Measurements from ENCODE around the gene TANGO2. TPM values are rescaled to one million over a fixed set of nuclear protein-coding genes. Genes with fewer than 3 reads are reported as not detected.

The TANGO2 gene
- total and polyA plus RNA-seq, 2 experiments from 2014 or later = 18.7 to 21.9 TPM

DNA sequence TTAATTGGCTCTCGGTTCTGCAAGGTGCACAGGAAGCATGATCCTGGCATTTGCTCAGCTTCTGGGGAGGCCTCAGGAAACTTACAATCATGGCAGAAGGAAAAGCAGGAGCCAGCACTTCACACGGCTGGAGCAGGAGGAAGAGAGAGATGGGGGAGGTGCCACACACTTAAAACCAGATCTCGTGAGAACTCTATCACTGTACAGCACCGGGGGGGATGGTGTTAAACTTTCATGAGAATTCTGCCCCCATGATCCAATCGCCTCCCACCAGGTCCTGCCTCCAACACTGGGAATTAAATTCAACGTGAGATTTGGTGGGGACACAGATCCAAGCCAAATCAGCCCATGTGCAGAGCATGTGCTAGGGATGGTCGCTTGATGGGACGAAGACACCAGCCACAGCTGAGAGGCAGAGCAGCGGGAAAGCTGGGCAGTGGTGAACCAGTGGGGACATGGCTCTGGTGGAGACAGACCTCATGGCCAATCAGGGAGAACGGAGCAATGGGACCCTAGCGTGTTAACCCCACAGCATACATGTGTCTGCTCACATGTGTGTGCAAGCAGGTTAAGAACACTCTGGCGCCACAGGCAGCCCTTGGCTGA is 6.2 kb downstream of the TANGO2 start:
- no peak for DNase-seq (ENCODE audit: low read depth in 1 of 2, low spot score in 1 of 2)
- no peak overlapping the region for H3K27ac ChIP-seq
- TF ChIP-seq, protein P1, sequence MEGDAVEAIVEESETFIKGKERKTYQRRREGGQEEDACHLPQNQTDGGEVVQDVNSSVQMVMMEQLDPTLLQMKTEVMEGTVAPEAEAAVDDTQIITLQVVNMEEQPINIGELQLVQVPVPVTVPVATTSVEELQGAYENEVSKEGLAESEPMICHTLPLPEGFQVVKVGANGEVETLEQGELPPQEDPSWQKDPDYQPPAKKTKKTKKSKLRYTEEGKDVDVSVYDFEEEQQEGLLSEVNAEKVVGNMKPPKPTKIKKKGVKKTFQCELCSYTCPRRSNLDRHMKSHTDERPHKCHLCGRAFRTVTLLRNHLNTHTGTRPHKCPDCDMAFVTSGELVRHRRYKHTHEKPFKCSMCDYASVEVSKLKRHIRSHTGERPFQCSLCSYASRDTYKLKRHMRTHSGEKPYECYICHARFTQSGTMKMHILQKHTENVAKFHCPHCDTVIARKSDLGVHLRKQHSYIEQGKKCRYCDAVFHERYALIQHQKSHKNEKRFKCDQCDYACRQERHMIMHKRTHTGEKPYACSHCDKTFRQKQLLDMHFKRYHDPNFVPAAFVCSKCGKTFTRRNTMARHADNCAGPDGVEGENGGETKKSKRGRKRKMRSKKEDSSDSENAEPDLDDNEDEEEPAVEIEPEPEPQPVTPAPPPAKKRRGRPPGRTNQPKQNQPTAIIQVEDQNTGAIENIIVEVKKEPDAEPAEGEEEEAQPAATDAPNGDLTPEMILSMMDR (IDR thresholded peaks at IDR 0.05; ENCODE audit: low read depth, low read length) = no peak
- H3K4me3 ChIP-seq = no peak overlapping the region
- H3K4me1 ChIP-seq (ENCODE audit: low read depth) = peaks cover 6% of the 10 kb centered on the region
- no peaks in the 10 kb centered on the region for H3K9me3 ChIP-seq (ENCODE audit: low read depth)
- H3K36me3 ChIP-seq = no peaks in the 10 kb centered on the region
- no peaks in the 10 kb centered on the region for H3K27me3 ChIP-seq

DNA sequence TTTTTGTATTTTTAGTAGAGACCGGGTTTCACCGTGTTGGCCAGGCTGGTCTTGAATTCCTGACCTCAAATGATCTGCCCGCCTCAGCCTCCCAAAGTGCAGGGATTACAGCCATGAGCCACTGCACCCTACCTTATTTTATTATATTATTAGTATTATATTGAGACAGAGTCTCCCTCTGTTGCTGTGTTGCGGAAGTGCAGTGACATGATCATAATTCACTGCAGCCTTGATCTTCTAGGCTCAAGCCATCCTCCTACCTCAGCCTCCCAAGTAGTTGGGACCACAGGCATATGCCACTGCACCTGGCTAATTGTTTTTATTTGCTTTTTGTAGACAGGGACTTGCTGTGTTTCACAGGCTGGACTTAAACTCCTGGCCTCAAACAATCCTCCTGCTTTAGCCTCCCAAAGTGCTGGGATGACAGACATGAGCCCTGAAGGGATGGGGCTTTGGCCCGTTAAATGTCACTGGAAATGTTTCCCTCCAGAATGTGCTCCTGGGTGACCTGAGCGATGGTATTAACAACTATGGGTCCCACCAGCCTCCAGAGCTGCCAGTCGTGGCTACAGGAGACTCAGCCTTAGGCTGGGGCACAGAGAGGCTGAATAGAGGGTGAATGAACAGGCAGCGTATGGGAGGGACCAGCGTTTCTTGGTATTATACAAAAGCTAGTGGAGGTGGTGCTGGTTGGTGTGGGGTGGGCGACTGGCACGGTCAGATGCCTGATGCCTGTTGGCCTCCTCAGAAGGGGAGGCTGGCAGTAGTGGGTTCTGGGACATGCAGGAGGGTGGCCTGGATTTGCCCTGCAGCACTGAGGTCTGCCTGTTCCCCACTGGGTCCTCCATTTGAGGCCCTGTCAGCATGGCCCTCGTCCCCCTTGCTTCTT is 7.3 kb downstream of the TANGO2 start:
- Histone ChIP-seq H3K4me1 (ENCODE audit: low read depth) (peaks cover 6% of the 10 kb centered on the region), H3K4me3 (no peak overlapping the region), H3K27ac (no peak overlapping the region), H3K27me3 (no peaks in the 10 kb centered on the region), H3K9me3 (ENCODE audit: low read depth) (no peaks in the 10 kb centered on the region), H3K36me3 (no peaks in the 10 kb centered on the region)
- TF ChIP-seq, protein P1 (IDR thresholded peaks at IDR 0.05; ENCODE audit: low read depth, low read length) = peak; percentile 47
- peak in 1 of 2 donors; percentile 35 for DNase-seq (ENCODE audit: low read depth in 1 of 2, low spot score in 1 of 2)

DNA sequence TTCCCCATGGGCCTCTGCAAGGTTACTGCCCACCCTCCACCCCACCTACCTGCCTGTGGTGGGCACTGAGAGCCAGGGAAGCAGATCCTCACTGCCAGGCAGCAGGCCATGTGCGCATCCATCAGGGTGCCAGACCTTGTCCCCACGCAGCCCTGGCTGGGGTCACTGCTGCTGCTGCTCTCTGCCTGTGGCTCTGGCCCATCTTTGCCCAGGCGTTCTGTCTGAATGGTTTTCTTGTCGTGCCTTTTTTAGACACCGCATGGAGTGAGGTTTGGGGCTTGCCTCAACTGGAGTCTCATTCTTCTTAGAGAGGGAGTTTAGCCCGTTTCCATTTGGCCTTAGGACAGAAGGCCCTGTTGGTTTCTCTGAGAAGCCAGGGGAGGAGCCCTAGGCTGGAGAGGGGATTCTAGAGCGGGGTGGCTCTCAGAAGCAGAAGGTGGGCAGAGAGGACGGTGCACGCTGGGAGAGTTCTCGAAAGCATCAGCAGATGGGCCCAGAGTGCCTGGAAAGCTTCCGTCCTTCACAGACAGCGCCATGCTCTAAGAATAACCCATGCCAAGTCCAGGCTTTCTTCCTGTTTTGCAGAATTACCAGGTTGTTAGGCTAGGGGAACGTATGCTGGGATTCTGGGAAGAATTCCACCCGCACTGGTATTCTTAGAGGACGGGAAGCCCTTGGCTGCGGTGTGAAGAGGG is 8.1 kb downstream of the TANGO2 start:
- no peak for DNase-seq (ENCODE audit: low read depth in 1 of 2, low spot score in 1 of 2)
- no peaks in the 10 kb centered on the region for H3K36me3 ChIP-seq
- TF ChIP-seq, protein P1 (IDR thresholded peaks at IDR 0.05; ENCODE audit: low read depth, low read length) = no peak
- H3K27ac ChIP-seq = peak overlapping the region; percentile 48
- H3K4me3 ChIP-seq = no peak overlapping the region
- no peaks in the 10 kb centered on the region for H3K9me3 ChIP-seq (ENCODE audit: low read depth)
- H3K27me3 ChIP-seq = no peaks in the 10 kb centered on the region
- H3K4me1 ChIP-seq (ENCODE audit: low read depth) = peaks cover 6% of the 10 kb centered on the region

DNA sequence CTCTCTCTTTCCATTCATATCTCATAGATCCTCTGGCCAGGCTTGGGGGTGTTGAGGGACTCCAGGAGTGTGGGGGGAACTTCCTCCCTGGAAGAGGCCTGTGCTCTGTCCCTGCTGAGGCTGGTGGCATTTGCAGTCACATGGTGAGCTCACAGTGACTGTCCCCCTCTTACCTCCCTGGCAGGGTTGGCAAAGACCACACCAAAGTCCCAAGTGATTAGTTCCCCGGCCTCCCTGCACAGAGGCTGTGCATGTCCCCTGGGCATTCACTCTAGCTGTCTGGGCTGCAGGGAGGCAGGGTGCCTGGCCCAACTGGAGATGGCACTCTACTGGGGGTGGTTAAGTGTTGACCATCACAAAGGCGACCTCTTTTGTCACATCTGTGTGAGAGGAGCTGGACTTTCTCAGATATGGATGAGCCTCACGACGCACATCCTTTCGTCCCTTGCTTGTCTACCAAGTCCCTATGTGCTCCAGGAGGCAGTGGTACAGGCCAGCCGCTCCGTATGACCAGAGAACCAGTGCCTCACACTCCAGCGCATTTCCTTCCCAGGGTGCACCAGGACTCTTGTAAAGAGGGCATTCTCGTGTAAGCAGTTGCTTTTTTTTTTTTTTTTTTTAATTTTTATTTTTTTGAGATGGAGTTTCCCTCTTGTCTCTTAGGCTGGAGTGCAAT is 8.8 kb downstream of the TANGO2 start:
- DNase-seq (ENCODE audit: low read depth in 1 of 2, low spot score in 1 of 2) = no peak
- Histone ChIP-seq H3K4me3 (no peak overlapping the region), H3K9me3 (ENCODE audit: low read depth) (no peaks in the 10 kb centered on the region), H3K36me3 (no peaks in the 10 kb centered on the region), H3K27ac (peak overlapping the region; percentile 48), H3K27me3 (no peaks in the 10 kb centered on the region), H3K4me1 (ENCODE audit: low read depth) (peaks cover 6% of the 10 kb centered on the region)
- TF ChIP-seq, protein P1 (IDR thresholded peaks at IDR 0.05; ENCODE audit: low read depth, low read length) = no peak

DNA sequence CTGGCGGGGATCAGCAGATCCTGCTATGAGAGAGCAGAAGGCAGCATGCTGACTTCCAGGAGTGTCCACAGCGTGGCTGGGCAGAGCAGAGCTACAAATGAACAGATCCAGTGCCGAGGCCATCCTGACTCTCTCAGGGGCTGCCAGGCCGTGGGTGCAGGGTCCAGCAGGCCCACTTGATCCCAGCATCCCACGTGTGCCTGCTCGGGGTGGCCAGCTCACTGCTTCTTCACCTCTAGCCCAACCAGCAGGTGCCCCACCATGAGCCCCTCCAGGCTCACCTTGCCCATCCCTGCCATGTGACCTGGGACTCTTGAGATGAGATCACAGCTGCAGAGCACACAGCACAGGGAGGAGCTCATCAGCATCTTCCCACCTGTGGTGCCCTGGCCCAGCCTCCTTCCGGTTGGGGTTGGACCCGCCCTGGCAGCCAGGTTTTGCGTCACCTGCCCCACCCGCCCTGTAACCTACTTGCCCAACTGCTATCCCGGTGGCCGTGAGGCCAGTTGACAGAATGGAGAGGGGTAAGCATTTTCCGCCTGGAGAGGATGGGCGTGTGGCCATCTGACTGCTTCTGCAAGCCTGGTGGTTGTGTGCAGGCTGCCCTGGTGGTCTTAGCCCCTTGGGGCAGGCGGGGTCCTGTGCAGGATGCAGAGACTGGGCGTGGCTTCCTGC is 11.0 kb downstream of the TANGO2 start:
- no peak for DNase-seq (ENCODE audit: low read depth in 1 of 2, low spot score in 1 of 2)
- H3K9me3 ChIP-seq (ENCODE audit: low read depth) = no peaks in the 10 kb centered on the region
- no peak overlapping the region for H3K27ac ChIP-seq
- H3K27me3 ChIP-seq = no peaks in the 10 kb centered on the region
- TF ChIP-seq, protein P1 (IDR thresholded peaks at IDR 0.05; ENCODE audit: low read depth, low read length) = no peak
- H3K36me3 ChIP-seq = no peaks in the 10 kb centered on the region
- H3K4me3 ChIP-seq = no peak overlapping the region
- H3K4me1 ChIP-seq (ENCODE audit: low read depth) = peaks cover 6% of the 10 kb centered on the region

All from cardiac muscle cell (in vitro differentiated cells and primary cell).